Kidney (tissue), 14 donors: ENCODE measurements around the gene MMP3. TPM values are rescaled to one million over a fixed set of nuclear protein-coding genes. Genes with fewer than 3 reads are reported as not detected.

ENCODE experiments used
- DNase-seq, 5 donors: peaks; one replicate each; pipeline ENCODE4 v3.0.0-alpha.2; 2013 to 2020
- FAIRE-seq: peaks from 2 replicates; lab custom pipeline; 2012; peaks lifted over from hg19 to GRCh38; lab: Jason Lieb, UNC
- H3K27ac ChIP-seq, 2 donors: one replicate each; pipeline ENCODE4 v1.7.0; 2013; ENCODE audit warnings: low read depth in 2 of 2, low read length in 2 of 2, inconsistent platforms in 1 of 2
- H3K27me3 ChIP-seq: one replicate; pipeline ENCODE4 v1.7.1; 2013; ENCODE audit warnings: low read length, inconsistent platforms; ENCODE audit not compliant: control insufficient read depth, insufficient read depth
- H3K36me3 ChIP-seq, 3 donors: one replicate each; pipeline versions ENCODE4 v1.7.0 to v1.7.1; 2013; ENCODE audit warnings: low read length in 3 of 3, control low read depth in 1 of 3, inconsistent platforms in 1 of 3; ENCODE audit not compliant: insufficient read depth in 3 of 3, control insufficient read depth in 2 of 3
- H3K4me1 ChIP-seq, 3 donors: one replicate each; pipeline versions ENCODE4 v1.7.0 to v1.7.1; 2013; ENCODE audit warnings: low read length in 3 of 3, inconsistent platforms in 1 of 3, low read depth in 1 of 3; ENCODE audit not compliant: control insufficient read depth in 2 of 3, insufficient read depth in 2 of 3
- H3K4me3 ChIP-seq, 3 donors: one replicate each; pipeline versions ENCODE4 v1.7.0 to v1.8.1; 2013; ENCODE audit warnings: low read length in 3 of 3, control low read depth in 1 of 3, inconsistent platforms in 1 of 3
- H3K9ac ChIP-seq, 3 donors: one replicate each; pipeline versions ENCODE4 v1.7.0 to v1.7.1; 2013; ENCODE audit warnings: low read length in 3 of 3, control low read depth in 1 of 3, inconsistent platforms in 1 of 3
- H3K9me3 ChIP-seq, 3 donors: one replicate each; pipeline versions ENCODE4 v1.7.0 to v1.7.1; 2013; ENCODE audit warnings: low read length in 3 of 3, control low read depth in 1 of 3, inconsistent platforms in 1 of 3; ENCODE audit not compliant: control insufficient read depth in 2 of 3, insufficient read depth in 1 of 3
- CTCF ChIP-seq: IDR thresholded peaks from 3 replicates; pipeline ENCODE4 v1.5.1; 2012; ENCODE audit warnings: mild to moderate bottlenecking, moderate library complexity, borderline replicate concordance; ENCODE audit not compliant: insufficient read depth; ENCODE audit errors: extremely low read depth
- intact Hi-C: fragments of 100-400 bp; cut with DNase I; formaldehyde crosslinking; loops from one replicate; pipeline ENCODE4 v1.11.1; 2022
- polyA plus RNA-seq: library from polyadenylated mRNA; stranded (reverse); fragments of 350-450 nt; fragmentation: Illumina TruSeq; extraction: RNeasy Lipid Tissue Mini Kit (QIAGEN cat#74804); gene quantifications from one replicate; pipeline ENCODE4 v1.2.3, GENCODE V29; 2014; ENCODE audit warnings: low read depth, low replicate concordance; ENCODE audit not compliant: insufficient read depth
- total RNA-seq: library from RNA; stranded (reverse); fragmentation: NEBNext Ultra II Directional; extraction: Animal tissue kit (Norgen Biotek cat#: 25700); gene quantifications from one replicate; pipeline ENCODE4 v1.2.1, GENCODE V29; 2021
- donor health status: control.
- donor health status: control.
- donor health status: control.
- donor health status: control.
- donor health status: control.
- donor health status: DM: yes; HTN: yes; CAD: no.
- donor health status: Normal renal cell carcinoma (clear cell type).

Gene MMP3
- total and polyA plus RNA-seq, 2 donors from 2014 or later = 0.44 TPM; not detected in 1

GRCh38 chr11:102830001-102830727, 13.2 kb downstream of the MMP3 start:
- Histone ChIP-seq H3K27me3 (no peaks in the 10 kb centered on the region), H3K4me3 (no peak overlapping the region), H3K27ac (no peak overlapping the region), H3K36me3 (no peaks in the 10 kb centered on the region), H3K9ac (no peak overlapping the region), H3K4me1 (no peaks in the 10 kb centered on the region), H3K9me3 (no peaks in the 10 kb centered on the region)
- FAIRE-seq (no peak), DNase-seq (no peak)
- intact Hi-C loops = no loop called here
- no peak for TF ChIP-seq CTCF

GRCh38 chr11:102829316-102830000, 14.0 kb downstream of the MMP3 start:
- Histone ChIP-seq H3K27me3 (no peaks in the 10 kb centered on the region), H3K9me3 (no peaks in the 10 kb centered on the region), H3K4me1 (no peaks in the 10 kb centered on the region), H3K9ac (no peak overlapping the region), H3K4me3 (no peak overlapping the region), H3K36me3 (no peaks in the 10 kb centered on the region), H3K27ac (no peak overlapping the region)
- intact Hi-C loops = no loop called here
- DNase-seq = no peak
- no peak for FAIRE-seq
- no peak for TF ChIP-seq CTCF

- no peaks in the 10 kb centered on the region for H3K27me3 ChIP-seq
- H3K9ac ChIP-seq = no peak overlapping the region
- DNase-seq (no peak), FAIRE-seq (no peak)
- H3K4me1 ChIP-seq = no peaks in the 10 kb centered on the region
- TF ChIP-seq CTCF = no peak
- H3K4me3 ChIP-seq = no peak overlapping the region
- intact Hi-C loops = no loop called here
- no peaks in the 10 kb centered on the region for H3K9me3 ChIP-seq
- no peaks in the 10 kb centered on the region for H3K36me3 ChIP-seq
- no peak overlapping the region for H3K27ac ChIP-seq
Observed at GRCh38 chr11:102824556-102824955, 18.9 kb downstream of the MMP3 start.
